HepG2 (cell line): ENCODE data around the gene PRKAG1. TPM values are rescaled to one million over a fixed set of nuclear protein-coding genes. Genes with fewer than 3 reads are reported as not detected.

ENCODE experiments used
- ATAC-seq: fragments of 200-7000 bp; cut with Tn5 transposase; 3 replicates; pipeline ENCODE4 v1.9.1; 2020; ENCODE audit warnings: mild to moderate bottlenecking, moderate library complexity
- BruUV-seq: library from RNA; stranded (reverse); fragments of 400-500 nt; replicated peaks from 2 replicates; lab custom pipeline; 2021; lab: Mats Ljungman, UMichigan
- CTCF ChIA-PET: fragments of 300-600 bp; formaldehyde crosslinking; extraction: SDS; loops from one replicate; lab custom pipeline; 2021; ENCODE audit warnings: low total read pairs, inconsistent platforms, low intra/inter-chr PET ratio; lab: Yijun Ruan, JAX
- POLR2A ChIA-PET: fragments of 350-600 bp; sonication (Branson Sonifier 250); formaldehyde crosslinking; loops from one replicate; lab custom pipeline; 2020; ENCODE audit warnings: antibody characterized with exemption, inconsistent platforms; lab: Yijun Ruan, JAX
- DNase-seq: peaks from one replicate; pipeline ENCODE4 v3.0.0-alpha.2; 2015; ENCODE audit warnings: low spot score
- FAIRE-seq: peaks from 3 replicates; lab custom pipeline; 2011; peaks lifted over from hg19 to GRCh38; lab: Jason Lieb, UNC
- H2AFZ ChIP-seq: one replicate; pipeline ENCODE4 v1.6.1; 2011; ENCODE audit warnings: low read length, inconsistent platforms
- H3K27ac ChIP-seq: fragments of 300-600 bp; 3 replicates; pipeline ENCODE4 v1.8.0; 2011; ENCODE audit warnings: mixed run types, mild to moderate bottlenecking, mixed read lengths, low read length, inconsistent platforms; ENCODE audit not compliant: insufficient read depth; ENCODE audit errors: extremely low read length
- H3K27me3 ChIP-seq, 2 experiments: fragments of 200-600 bp in 1 of 2; 2 replicates in 1 of 2; 3 replicates in 1 of 2; pipeline versions ENCODE4 v1.6.0 to v1.8.0; 2011; ENCODE audit warnings: low read length in 2 of 2, mild to moderate bottlenecking in 2 of 2, moderate library complexity in 2 of 2, inconsistent platforms in 1 of 2; ENCODE audit not compliant: insufficient read depth in 2 of 2, control insufficient read depth in 1 of 2
- H3K36me3 ChIP-seq, 2 experiments: fragments of 200-600 bp in 1 of 2; replicated peaks in 1 of 2; 2 replicates in 1 of 2; 3 replicates in 1 of 2; pipeline versions ENCODE4 v1.5.1 to v1.8.0; 2011; ENCODE audit warnings: low read length in 2 of 2, inconsistent platforms in 1 of 2; ENCODE audit not compliant: insufficient read depth in 2 of 2, control insufficient read depth in 1 of 2
- H3K4me1 ChIP-seq: 2 replicates; pipeline ENCODE4 v1.5.1; 2012; ENCODE audit warnings: low read length, inconsistent platforms; ENCODE audit not compliant: insufficient read depth
- H3K4me2 ChIP-seq: 2 replicates; pipeline ENCODE4 v1.6.0; 2011; ENCODE audit warnings: low read depth, low read length, inconsistent platforms
- H3K4me3 ChIP-seq, 3 experiments: fragments of 200-600 bp in 1 of 3; sonication (generic), shearing (Covaris generic) in 1 of 3; replicated peaks in 1 of 3; 2 replicates each; pipeline ENCODE4 v1.5.1; 2011 to 2016; ENCODE audit warnings: low read length in 3 of 3, inconsistent platforms in 2 of 3, low read depth in 2 of 3, mild to moderate bottlenecking in 2 of 3, control low read depth in 1 of 3, mixed read lengths in 1 of 3; ENCODE audit not compliant: insufficient read depth in 1 of 3
- H3K79me2 ChIP-seq: one replicate; pipeline ENCODE4 v1.6.1; 2011; ENCODE audit warnings: low read length, inconsistent platforms; ENCODE audit not compliant: insufficient read depth
- H3K9ac ChIP-seq: 2 replicates; pipeline ENCODE4 v1.6.0; 2011; ENCODE audit warnings: mild to moderate bottlenecking, low read depth, low read length, inconsistent platforms; ENCODE audit not compliant: insufficient read depth
- H3K9me3 ChIP-seq: 2 replicates; pipeline ENCODE4 v1.5.1; 2012; ENCODE audit warnings: mild to moderate bottlenecking, low read length
- H4K20me1 ChIP-seq: 2 replicates; pipeline ENCODE4 v1.6.0; 2011; ENCODE audit warnings: inconsistent platforms, mild to moderate bottlenecking, low read length, moderate library complexity; ENCODE audit not compliant: insufficient read depth
- ARID4A ChIP-seq: sonication (generic); formaldehyde crosslinking; IDR thresholded peaks from 2 replicates; pipeline ENCODE4 v1.5.0; 2020; ENCODE audit warnings: mild to moderate bottlenecking, missing genetic modification reagents, borderline replicate concordance
- CAMTA2 ChIP-seq: sonication (generic); formaldehyde crosslinking; IDR thresholded peaks from 2 replicates; pipeline ENCODE4 v1.4.0; 2020; ENCODE audit warnings: mild to moderate bottlenecking, missing genetic modification reagents, borderline replicate concordance
- MED13 ChIP-seq: sonication (generic); formaldehyde crosslinking; IDR thresholded peaks from 2 replicates; pipeline ENCODE4 v1.5.0; 2020; ENCODE audit warnings: missing genetic modification reagents
- NFE2 ChIP-seq: sonication (generic); formaldehyde crosslinking; IDR thresholded peaks from 2 replicates; pipeline ENCODE4 v1.4.0; 2020; ENCODE audit warnings: missing genetic modification reagents
- NFE2L2 ChIP-seq: fragments of 150-350 bp; IDR thresholded peaks from 2 replicates; pipeline ENCODE4 v1.6.1; 2014; ENCODE audit warnings: low read length
- NFIC ChIP-seq: IDR thresholded peaks from 2 replicates; pipeline ENCODE4 v1.6.1; 2012; ENCODE audit warnings: mild to moderate bottlenecking, low read length, inconsistent platforms
- NR2C2 ChIP-seq: sonication (generic); formaldehyde crosslinking; IDR thresholded peaks from 2 replicates; pipeline ENCODE4 v1.4.0; 2020; ENCODE audit warnings: missing genetic modification reagents, mild to moderate bottlenecking, moderate library complexity, borderline replicate concordance
- PRPF4 ChIP-seq: fragments of 200-400 bp; formaldehyde crosslinking; IDR thresholded peaks from 2 replicates; pipeline ENCODE4 v1.6.1; 2016; ENCODE audit warnings: low read length, low read depth; ENCODE audit not compliant: poor library complexity, severe bottlenecking
- RFX3 ChIP-seq: IDR thresholded peaks from 2 replicates; pipeline ENCODE4 v1.6.1; 2016; ENCODE audit warnings: missing biosample characterization, missing genetic modification reagents
- SALL2 ChIP-seq: sonication (generic); formaldehyde crosslinking; IDR thresholded peaks from 2 replicates; pipeline ENCODE4 v1.8.1; 2023; ENCODE audit warnings: mild to moderate bottlenecking, missing genetic modification reagents, inconsistent platforms
- U2AF2 ChIP-seq: fragments of 200-400 bp; formaldehyde crosslinking; IDR thresholded peaks from 2 replicates; pipeline ENCODE4 v1.6.1; 2017; ENCODE audit warnings: low read depth, mild to moderate bottlenecking, low read length
- YEATS2 ChIP-seq: sonication (generic); formaldehyde crosslinking; IDR thresholded peaks from 2 replicates; pipeline ENCODE4 v1.4.0; 2020; ENCODE audit warnings: missing genetic modification reagents, borderline replicate concordance
- ZNF367 ChIP-seq: sonication (generic); formaldehyde crosslinking; IDR thresholded peaks from 2 replicates; pipeline ENCODE4 v1.4.0; 2020; ENCODE audit warnings: missing genetic modification reagents, borderline replicate concordance
- ZNF546 ChIP-seq: sonication (generic); formaldehyde crosslinking; conservative IDR thresholded peaks from 2 replicates; pipeline ENCODE4 v1.8.1; 2023; ENCODE audit warnings: mild to moderate bottlenecking, missing genetic modification reagents
- ZNF556 ChIP-seq: sonication (generic); formaldehyde crosslinking; IDR thresholded peaks from 2 replicates; pipeline ENCODE4 v1.4.0; 2020; ENCODE audit warnings: mild to moderate bottlenecking, missing genetic modification reagents, borderline replicate concordance
- WGBS: methylation state at CpG from one replicate; pipeline ENCODE4 v1.1.6; 2017; ENCODE audit warnings: low lambda C conversion rate; 5-methylcytosine and 5-hydroxymethylcytosine counted together
- in situ Hi-C: cut with HindIII; loops from 2 replicates; pipeline ENCODE4 v1.10.0; 2017; ENCODE audit warnings: low pct_unique_long_range_greater_than_20kb; ENCODE audit not compliant: extremely low pct_ligation_motif_present
- intact Hi-C: fragments of 100-400 bp; cut with micrococcal nuclease; formaldehyde crosslinking; loops from one replicate; pipeline ENCODE4 v1.10.0; 2022; ENCODE audit not compliant: unreplicated experiment
- polyA plus RNA-seq, 8 experiments: library from polyadenylated mRNA; depleted of rRNA in 3 of 8; stranded (reverse) in 7 of 8; unstranded in 1 of 8; fragments of >200 nt; fragmentation: Illumina TruSeq in 4 of 8; extraction: Trizol in 4 of 8; gene quantifications; 2 replicates each; pipeline versions ENCODE4 v1.2.1 to v1.2.3, GENCODE V29; 2011 to 2016; ENCODE audit warnings: low read depth in 4 of 8, missing spikeins in 1 of 8, mixed read lengths in 1 of 8; ENCODE audit not compliant: insufficient read depth in 1 of 8
- total RNA-seq, 5 experiments: library from RNA; depleted of rRNA; stranded (reverse); fragments of >200 nt; fragmentation: Illumina TruSeq; extraction: Trizol; gene quantifications; 2 replicates each; pipeline ENCODE4 v1.2.3, GENCODE V29; 2016; ENCODE audit warnings: low read depth in 1 of 5

The PRKAG1 gene
- total and polyA plus RNA-seq, 2 of the 13 experiments (the other 11 are each of a cell fraction or from before 2014, with no cell fraction given) = 26.1 to 32.8 TPM

GRCh38 chr12:49025463-49025862 lies 6.9 kb upstream of the PRKAG1 start (continued):
- no peak for TF ChIP-seq ARID4A (CRISPR knock-in tag)
- TF ChIP-seq NFIC = no peak
- TF ChIP-seq ZNF546 (CRISPR knock-in tag) = no peak
- TF ChIP-seq, all 625 proteins: peak for 0

- no TSS peak for BruUV-seq
- 97% methylated on average over 12 of the region's 12 CpGs for WGBS
- Histone ChIP-seq H3K27me3 (no peaks in the 10 kb centered on the region), H3K27ac (no peak overlapping the region), H4K20me1 (no peaks in the 10 kb centered on the region), H3K4me1 (peaks cover 4% of the 10 kb centered on the region), H3K4me2 (no peak overlapping the region), H3K4me3 (no peak overlapping the region), H3K79me2 (no peaks in the 10 kb centered on the region), H2AFZ (no peak overlapping the region), H3K9me3 (no peaks in the 10 kb centered on the region), H3K9ac (no peak overlapping the region), H3K36me3 (peaks cover 39 to 69% of the 10 kb centered on the region in 2 experiments)
- in situ Hi-C loops (no loop called here), intact Hi-C loops (no loop called here)
- ATAC-seq (no peak), DNase-seq (no peak), FAIRE-seq (no peak)
- POLR2A ChIA-PET = interaction anchor here (1.4 kb wide), 1 partner anchor 13 kb away, joined by 3 read pairs; no protein-coding TSS in a partner anchor
- CTCF ChIA-PET = no interaction called here
- no peak for TF ChIP-seq MED13
- TF ChIP-seq NFE2L2 = no peak
- no peak for TF ChIP-seq RFX3 (CRISPR knock-in tag)
- no peak for TF ChIP-seq NR2C2 (CRISPR knock-in tag)
- no peak for TF ChIP-seq YEATS2 (CRISPR knock-in tag)
- TF ChIP-seq PRPF4 = no peak
- TF ChIP-seq ZNF367 = no peak
- no peak for TF ChIP-seq CAMTA2
- no peak for TF ChIP-seq SALL2 (CRISPR knock-in tag)
- no peak for TF ChIP-seq ZNF556 (CRISPR knock-in tag)
- no peak for TF ChIP-seq NFE2 (CRISPR knock-in tag)
- TF ChIP-seq U2AF2 = no peak
Measured at GRCh38 chr12:49024543-49024942, 6.0 kb upstream of the PRKAG1 start.
